K562 (cell line): Measurements from ENCODE around the gene SORCS2. TPM values are rescaled to one million over a fixed set of nuclear protein-coding genes. Genes with fewer than 3 reads are reported as not detected.

Source experiments
- ATF4 ChIP-seq: fragments of 450-650 bp; formaldehyde crosslinking; IDR thresholded peaks from 2 replicates; pipeline ENCODE4 v1.4.0; 2022; ENCODE audit warnings: mild to moderate bottlenecking, moderate library complexity
- CEBPZ ChIP-seq: fragments of 150-350 bp; IDR thresholded peaks from 2 replicates; pipeline ENCODE4 v1.6.1; 2014; ENCODE audit warnings: low read depth, mild to moderate bottlenecking, low read length, borderline replicate concordance
- MIER1 ChIP-seq: fragments of 450-650 bp; IDR thresholded peaks from 2 replicates; pipeline ENCODE4 v1.6.1; 2016; ENCODE audit warnings: antibody characterized with exemption, mild to moderate bottlenecking, low read depth
- NFXL1 ChIP-seq: fragments of 450-650 bp; formaldehyde crosslinking; IDR thresholded peaks from 2 replicates; pipeline ENCODE4 v1.4.0; 2021; ENCODE audit warnings: mild to moderate bottlenecking
- POLR2H ChIP-seq: IDR thresholded peaks from 2 replicates; pipeline ENCODE4 v1.6.1; 2016; ENCODE audit warnings: missing genetic modification characterization, low read depth, mild to moderate bottlenecking, control low read depth, missing compliant biosample characterization, moderate library complexity
- POLR3G ChIP-seq: IDR thresholded peaks from 2 replicates; pipeline ENCODE4 v1.6.1; 2011; ENCODE audit not compliant: insufficient read length, insufficient replicate concordance; ENCODE audit errors: extremely low read depth
- RBM25 ChIP-seq: fragments of 200-400 bp; formaldehyde crosslinking; IDR thresholded peaks from 2 replicates; pipeline ENCODE4 v1.6.1; 2018; ENCODE audit warnings: low read length, low read depth, moderate library complexity; ENCODE audit not compliant: severe bottlenecking
- SIN3A ChIP-seq, 2 experiments: fragments of 150-350 bp in 1 of 2; IDR thresholded peaks; 2 replicates each; pipeline ENCODE4 v1.6.1; 2011 to 2016; ENCODE audit warnings: borderline replicate concordance in 2 of 2, low read depth in 2 of 2, low read length in 2 of 2, mild to moderate bottlenecking in 2 of 2, moderate library complexity in 2 of 2; ENCODE audit not compliant: control insufficient read depth in 1 of 2
- SREBF1 ChIP-seq: fragments of 150-350 bp; IDR thresholded peaks from 2 replicates; pipeline ENCODE4 v1.6.1; 2014; ENCODE audit warnings: antibody characterized with exemption, low read depth, low read length, borderline replicate concordance
- WHSC1 ChIP-seq: IDR thresholded peaks from one replicate; pipeline ENCODE4 v1.6.1; 2012; ENCODE audit warnings: low read length, control low read depth, inconsistent platforms
- ZBTB40 ChIP-seq, 2 experiments: fragments of 450-650 bp in 1 of 2; sonication (generic) in 1 of 2; formaldehyde crosslinking in 1 of 2; IDR thresholded peaks; 2 replicates each; pipeline versions ENCODE4 v1.7.1 to v1.9.0; 2016 to 2022; ENCODE audit warnings: inconsistent platforms in 1 of 2, mild to moderate bottlenecking in 1 of 2, missing genetic modification reagents in 1 of 2
- ZFX ChIP-seq: sonication (generic); formaldehyde crosslinking; IDR thresholded peaks from 2 replicates; pipeline ENCODE4 v1.8.0; 2022; ENCODE audit warnings: mild to moderate bottlenecking, missing genetic modification reagents, moderate library complexity
- ZNF311 ChIP-seq: fragments of 250-450 bp; sonication (Bioruptor Pico); IDR thresholded peaks from 2 replicates; pipeline ENCODE4 v1.4.0; 2020; ENCODE audit warnings: mild to moderate bottlenecking, moderate library complexity
- ZNF785 ChIP-seq: fragments of 250-450 bp; sonication (Bioruptor Pico); IDR thresholded peaks from 2 replicates; pipeline ENCODE4 v1.4.0; 2020; ENCODE audit warnings: mild to moderate bottlenecking
- polyA plus RNA-seq, 8 experiments: library from polyadenylated mRNA; depleted of rRNA in 4 of 8; stranded (reverse) in 5 of 8; unstranded in 3 of 8; fragments of >200 nt; fragmentation: Nextera tagmentation in 2 of 8; fragmentation: Illumina TruSeq in 1 of 8; extraction: Ambion mirVana in 2 of 8; extraction: Trizol in 1 of 8; gene quantifications; 2 replicates each; pipeline versions ENCODE4 v1.2.1 to v1.2.3, GENCODE V29; 2011 to 2014; ENCODE audit warnings: inconsistent platforms in 1 of 8, missing spikeins in 1 of 8
- total RNA-seq, 7 experiments: library from RNA; depleted of rRNA in 6 of 7; stranded (reverse); fragments of >200 nt in 6 of 7; fragmentation: Illumina TruSeq in 2 of 7; extraction: Trizol in 2 of 7; gene quantifications; 2 replicates each; pipeline versions ENCODE4 v1.2.1 to v1.2.3, GENCODE V29; 2011 to 2021; ENCODE audit warnings: low replicate concordance in 1 of 7

SORCS2 gene
- total and polyA plus RNA-seq, 9 of the 15 experiments (the other 6 are each of a cell fraction or from before 2014, with no cell fraction given) = not detected

GRCh38 chr4:7721984-7722551 lies 529.7 kb downstream of the SORCS2 start (continued):
- no peak for TF ChIP-seq CEBPZ
- no peak for TF ChIP-seq ATF4 (CRISPR knock-in tag)
- no peak for TF ChIP-seq SREBF1
- no peak for TF ChIP-seq MIER1
- no peak for TF ChIP-seq POLR3G
- no peak for TF ChIP-seq POLR2H (tag)
- TF ChIP-seq ZNF785 = no peak
- no peak for TF ChIP-seq NFXL1 (CRISPR knock-in tag)
- TF ChIP-seq ZBTB40 (IDR thresholded peaks at IDR 0.05) = no peak
- no peak for TF ChIP-seq ZBTB40 (CRISPR knock-in tag; IDR thresholded peaks at IDR 0.05)
- TF ChIP-seq ZFX = no peak
- no peak for TF ChIP-seq WHSC1
- no peak for TF ChIP-seq ZNF311
- TF ChIP-seq SIN3A (IDR thresholded peaks at IDR 0.05; ENCODE audit: borderline replicate concordance in 2 of 2, control insufficient read depth in 1 of 2, low read depth in 2 of 2, low read length in 2 of 2) = no peak
- peak; percentile 18 for TF ChIP-seq RBM25
